Measurements from ENCODE around the gene TIMP3. TPM values are rescaled to one million over a fixed set of nuclear protein-coding genes. Genes with fewer than 3 reads are reported as not detected.

The TIMP3 gene
- total and polyA plus RNA-seq, 2 donors (not counting 3 experiments of a cell fraction or from before 2014, with no cell fraction given), result 0.22 to 2.0 TPM

DNA sequence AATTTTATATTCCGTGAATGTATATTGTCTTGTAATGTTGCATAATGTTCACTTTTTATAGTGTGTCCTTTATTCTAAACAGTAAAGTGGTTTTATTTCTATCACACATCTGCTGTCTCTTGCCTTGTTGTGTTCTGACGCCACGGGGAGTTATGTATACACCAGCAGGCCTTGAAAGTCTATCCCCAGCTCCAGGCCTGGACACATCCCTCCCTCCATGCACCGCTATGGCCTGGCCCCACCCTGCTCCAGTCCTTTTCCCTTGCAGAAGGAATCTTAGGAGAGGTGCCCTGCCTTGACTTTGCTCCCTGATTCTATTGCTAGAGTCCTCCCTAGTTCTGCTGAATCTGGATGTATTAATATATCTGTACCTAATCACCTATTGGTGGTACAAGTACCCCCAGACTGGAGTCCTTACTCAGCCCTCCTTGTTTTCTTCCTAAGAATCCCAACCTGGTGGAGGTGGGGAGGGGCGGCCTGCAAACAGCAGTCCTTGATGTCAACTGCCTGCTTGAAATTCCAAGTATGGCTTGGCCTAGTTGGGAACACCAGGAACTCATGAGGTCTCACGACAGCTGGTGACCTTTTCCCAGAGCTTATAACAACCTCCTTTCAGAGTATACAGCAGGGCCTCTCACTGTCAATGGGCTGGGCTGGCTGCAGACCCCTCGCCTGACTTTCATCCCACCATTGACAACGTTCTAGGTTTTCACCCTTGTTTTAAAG is 61.6 kb downstream of the TIMP3 start:
- DNase-seq (ENCODE audit: low read depth, low spot score), result no peak
- Histone ChIP-seq H4K20me1 (replicated peaks; ENCODE audit: control insufficient read depth, extremely low read depth, insufficient read depth, low read length) (no peaks in the 10 kb centered on the region), H3K27me3 (ENCODE audit: control insufficient read depth in 2 of 2, insufficient read depth in 2 of 2, low read length in 2 of 2) (no peaks in the 10 kb centered on the region), H3K4me3 (replicated peaks in 1 of 3; ENCODE audit: insufficient read depth in 1 of 3, low read depth in 1 of 3, low read length in 3 of 3) (no peak overlapping the region), H3K9me3 (replicated peaks; ENCODE audit: control insufficient read depth, insufficient read depth, low read length) (peaks cover 7% of the 10 kb centered on the region), H3K9ac (replicated peaks; ENCODE audit: extremely low read depth, insufficient read depth, low read length) (no peak overlapping the region), H3K36me3 (ENCODE audit: control insufficient read depth in 2 of 2, extremely low read depth in 1 of 2, insufficient read depth in 2 of 2, low read length in 2 of 2) (no peaks in the 10 kb centered on the region), H3K27ac (ENCODE audit: insufficient read depth, low read depth, low read length) (no peak overlapping the region), H2AFZ (ENCODE audit: low read depth, low read length) (no peak overlapping the region), H3K4me1 (ENCODE audit: control insufficient read depth, extremely low read depth, insufficient read depth, low read length) (no peaks in the 10 kb centered on the region), H3K79me2 (ENCODE audit: control insufficient read depth, insufficient read depth, low read length) (no peaks in the 10 kb centered on the region), H3K9me1 (replicated peaks; ENCODE audit: control insufficient read depth, extremely low read depth, insufficient read depth, low read length) (no peaks in the 10 kb centered on the region), H3K4me2 (ENCODE audit: insufficient read depth, low read length) (no peak overlapping the region)
- FAIRE-seq, result no peak
- TF ChIP-seq, protein P1, sequence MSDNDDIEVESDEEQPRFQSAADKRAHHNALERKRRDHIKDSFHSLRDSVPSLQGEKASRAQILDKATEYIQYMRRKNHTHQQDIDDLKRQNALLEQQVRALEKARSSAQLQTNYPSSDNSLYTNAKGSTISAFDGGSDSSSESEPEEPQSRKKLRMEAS (IDR thresholded peaks at IDR 0.05; ENCODE audit: insufficient read depth, insufficient read length), result no peak
- TF ChIP-seq, protein P2, sequence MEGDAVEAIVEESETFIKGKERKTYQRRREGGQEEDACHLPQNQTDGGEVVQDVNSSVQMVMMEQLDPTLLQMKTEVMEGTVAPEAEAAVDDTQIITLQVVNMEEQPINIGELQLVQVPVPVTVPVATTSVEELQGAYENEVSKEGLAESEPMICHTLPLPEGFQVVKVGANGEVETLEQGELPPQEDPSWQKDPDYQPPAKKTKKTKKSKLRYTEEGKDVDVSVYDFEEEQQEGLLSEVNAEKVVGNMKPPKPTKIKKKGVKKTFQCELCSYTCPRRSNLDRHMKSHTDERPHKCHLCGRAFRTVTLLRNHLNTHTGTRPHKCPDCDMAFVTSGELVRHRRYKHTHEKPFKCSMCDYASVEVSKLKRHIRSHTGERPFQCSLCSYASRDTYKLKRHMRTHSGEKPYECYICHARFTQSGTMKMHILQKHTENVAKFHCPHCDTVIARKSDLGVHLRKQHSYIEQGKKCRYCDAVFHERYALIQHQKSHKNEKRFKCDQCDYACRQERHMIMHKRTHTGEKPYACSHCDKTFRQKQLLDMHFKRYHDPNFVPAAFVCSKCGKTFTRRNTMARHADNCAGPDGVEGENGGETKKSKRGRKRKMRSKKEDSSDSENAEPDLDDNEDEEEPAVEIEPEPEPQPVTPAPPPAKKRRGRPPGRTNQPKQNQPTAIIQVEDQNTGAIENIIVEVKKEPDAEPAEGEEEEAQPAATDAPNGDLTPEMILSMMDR (IDR thresholded peaks at IDR 0.05; ENCODE audit: extremely low read depth in 1 of 2, insufficient read depth in 1 of 2, low read depth in 1 of 2, low read length in 2 of 2), result no peak
- no peak for TF ChIP-seq MYC (IDR thresholded peaks at IDR 0.05; ENCODE audit: low read depth, low read length)
- no peak for TF ChIP-seq POLR2AphosphoS5 (IDR thresholded peaks at IDR 0.05; ENCODE audit: insufficient read depth, low read depth, low read length)
- TF ChIP-seq GATA2 (IDR thresholded peaks at IDR 0.05; ENCODE audit: insufficient read depth, insufficient read length, low read depth, low read length), result no peak
- TF ChIP-seq FOS (IDR thresholded peaks at IDR 0.05; ENCODE audit: borderline replicate concordance, insufficient read depth, low read length), result no peak
- no peak for TF ChIP-seq POLR2A (IDR thresholded peaks at IDR 0.05; ENCODE audit: low read depth, low read length)
- TF ChIP-seq JUN (IDR thresholded peaks at IDR 0.05; ENCODE audit: borderline replicate concordance, insufficient read depth, insufficient read length, low read depth), result no peak
- TF ChIP-seq EZH2 (IDR thresholded peaks at IDR 0.05; ENCODE audit: borderline replicate concordance, low read depth, low read length, severe bottlenecking), result no peak
- dilution Hi-C loops (cut with MboI; ENCODE audit: extremely low pct_ligation_motif_present, low sequenced_read_pairs), result no loop called here
- POLR2A ChIA-PET, result no interaction called here
- CTCF ChIA-PET, result no interaction called here
- intact Hi-C loops (cut with micrococcal nuclease), result no loop called here
- no TSS peak for BruUV-seq (replicated peaks)
